ENCODE data around the gene DOCK8. TPM values are rescaled to one million over a fixed set of nuclear protein-coding genes. Genes with fewer than 3 reads are reported as not detected.
"Not testable (repeated sequence)": the region's sequence is repeated elsewhere in the genome, so short reads cannot be mapped to it uniquely, and the experiment has no call there.

DOCK8 gene
- polyA plus RNA-seq (2011; rRNA removed), result 0.68 and 0.83 TPM in 2 replicates
- polyA plus RNA-seq (2012; cell fraction: cytosol; rRNA removed), result 0.11 and 0.17 TPM in 2 replicates
- polyA plus RNA-seq (2012; cell fraction: nucleus; rRNA removed), result 0.12 and 0.18 TPM in 2 replicates
- polyA plus RNA-seq (2017; fragmentation: RNase III; extraction: RNeasy Plus Mini Kit Qiagen cat#74134 plus additional on column Dnase treatment), result 0.18 to 0.54 TPM (median 0.27 TPM) in 3 replicates
- polyA minus RNA-seq (2011; rRNA and poly(A)+ RNA removed), result 0.91 and 1.1 TPM in 2 replicates

DNA sequence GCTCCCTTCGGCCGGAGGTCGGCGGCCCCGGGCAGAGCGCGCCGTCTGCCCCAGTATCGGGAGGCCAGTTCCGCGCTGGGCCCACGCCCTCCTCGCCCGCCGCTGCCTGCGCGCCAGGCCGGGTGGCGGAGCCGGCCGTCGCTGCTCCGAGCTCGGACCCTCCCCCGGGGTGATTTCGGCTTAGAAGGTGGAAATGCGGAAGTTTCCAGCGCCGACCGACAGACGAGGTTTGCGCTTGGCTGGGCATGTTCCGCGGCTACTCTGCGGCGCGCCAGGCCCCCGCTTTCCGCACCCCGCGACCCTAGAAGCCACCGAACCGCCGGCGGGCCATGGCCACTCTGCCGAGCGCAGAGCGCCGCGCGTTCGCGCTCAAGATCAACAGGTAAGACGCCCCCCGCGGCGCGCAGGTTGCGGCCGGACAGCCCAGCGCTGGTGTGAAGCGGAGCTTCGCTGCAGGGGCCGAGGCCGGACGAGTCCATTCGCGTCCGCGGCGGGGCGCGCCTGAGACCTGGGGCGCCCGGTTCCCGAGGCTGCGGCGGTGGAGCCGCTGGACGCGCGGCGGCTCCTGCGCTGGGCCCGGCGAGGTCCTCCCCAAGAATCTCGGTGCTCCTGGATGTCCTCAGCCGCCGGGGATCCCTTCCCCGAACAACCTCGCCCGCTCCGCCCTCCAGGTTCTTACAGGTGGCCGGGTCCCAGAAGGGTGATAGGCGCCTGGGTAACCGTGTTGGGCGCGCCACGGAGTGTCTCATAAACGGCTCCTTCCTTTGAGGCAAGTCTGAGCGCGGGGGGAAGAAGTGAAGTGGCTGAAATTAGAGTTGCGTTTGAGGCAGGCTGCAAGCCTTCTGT, at the start of gene DOCK8:
Gene DOCK8, plus strand, starts transcription at position 218 of the 846 bp plus-strand sequence. Its CDS starts 112 bp downstream, at position 330.
- FAIRE-seq, result no peak
- peak within 1 kb of the TSS; percentile 80 for H3K4me2 ChIP-seq
- peak within 1 kb of the TSS; percentile 58 to 84 for H3K27ac ChIP-seq
- H3K9me3 ChIP-seq, result no peaks in the 10 kb centered on the region
- POLR2A ChIA-PET, result interaction anchor here (1.1 kb wide), 1 partner anchor 79 kb away, joined by 6 read pairs; no protein-coding TSS in a partner anchor
- H3K4me3 ChIP-seq, result peak within 1 kb of the TSS; percentile 59
- CTCF ChIA-PET, result interaction anchor here (0.7 to 1.9 kb wide), 11 partner anchors 8 to 795 kb away, joined by 3 to 9 read pairs (median 4); no protein-coding TSS in a partner anchor
- peak; percentile 95 to 98 for ATAC-seq
- H3K4me1 ChIP-seq, result no peaks in the 10 kb centered on the region
- peak; percentile 43 to 75 for DNase-seq (ENCODE audit: low read depth in 1 of 2, low spot score in 1 of 2)
- TF ChIP-seq, protein P1, sequence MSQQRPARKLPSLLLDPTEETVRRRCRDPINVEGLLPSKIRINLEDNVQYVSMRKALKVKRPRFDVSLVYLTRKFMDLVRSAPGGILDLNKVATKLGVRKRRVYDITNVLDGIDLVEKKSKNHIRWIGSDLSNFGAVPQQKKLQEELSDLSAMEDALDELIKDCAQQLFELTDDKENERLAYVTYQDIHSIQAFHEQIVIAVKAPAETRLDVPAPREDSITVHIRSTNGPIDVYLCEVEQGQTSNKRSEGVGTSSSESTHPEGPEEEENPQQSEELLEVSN (IDR thresholded peaks at IDR 0.05; ENCODE audit: borderline replicate concordance, low read depth), result peak; percentile 26; the same call in 1 of the 2 replicates
- TF ChIP-seq CEBPB (IDR thresholded peaks at IDR 0.05), result no peak
- TF ChIP-seq, protein P2, sequence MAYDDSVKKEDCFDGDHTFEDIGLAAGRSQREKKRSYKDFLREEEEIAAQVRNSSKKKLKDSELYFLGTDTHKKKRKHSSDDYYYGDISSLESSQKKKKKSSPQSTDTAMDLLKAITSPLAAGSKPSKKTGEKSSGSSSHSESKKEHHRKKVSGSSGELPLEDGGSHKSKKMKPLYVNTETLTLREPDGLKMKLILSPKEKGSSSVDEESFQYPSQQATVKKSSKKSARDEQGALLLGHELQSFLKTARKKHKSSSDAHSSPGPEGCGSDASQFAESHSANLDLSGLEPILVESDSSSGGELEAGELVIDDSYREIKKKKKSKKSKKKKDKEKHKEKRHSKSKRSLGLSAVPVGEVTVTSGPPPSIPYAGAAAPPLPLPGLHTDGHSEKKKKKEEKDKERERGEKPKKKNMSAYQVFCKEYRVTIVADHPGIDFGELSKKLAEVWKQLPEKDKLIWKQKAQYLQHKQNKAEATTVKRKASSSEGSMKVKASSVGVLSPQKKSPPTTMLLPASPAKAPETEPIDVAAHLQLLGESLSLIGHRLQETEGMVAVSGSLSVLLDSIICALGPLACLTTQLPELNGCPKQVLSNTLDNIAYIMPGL (CRISPR knock-in tag; IDR thresholded peaks at IDR 0.05; ENCODE audit: borderline replicate concordance), result no peak
- peak; percentile 39; the same call in 1 of the 2 replicates for TF ChIP-seq PHF8 (IDR thresholded peaks at IDR 0.05; ENCODE audit: borderline replicate concordance, low read depth)
- peak; percentile 55 for TF ChIP-seq SMC3 (IDR thresholded peaks at IDR 0.05)
- TF ChIP-seq ZFP36 (IDR thresholded peaks at IDR 0.05; ENCODE audit: borderline replicate concordance, partially characterized antibody), result no peak
- TF ChIP-seq, protein P3, sequence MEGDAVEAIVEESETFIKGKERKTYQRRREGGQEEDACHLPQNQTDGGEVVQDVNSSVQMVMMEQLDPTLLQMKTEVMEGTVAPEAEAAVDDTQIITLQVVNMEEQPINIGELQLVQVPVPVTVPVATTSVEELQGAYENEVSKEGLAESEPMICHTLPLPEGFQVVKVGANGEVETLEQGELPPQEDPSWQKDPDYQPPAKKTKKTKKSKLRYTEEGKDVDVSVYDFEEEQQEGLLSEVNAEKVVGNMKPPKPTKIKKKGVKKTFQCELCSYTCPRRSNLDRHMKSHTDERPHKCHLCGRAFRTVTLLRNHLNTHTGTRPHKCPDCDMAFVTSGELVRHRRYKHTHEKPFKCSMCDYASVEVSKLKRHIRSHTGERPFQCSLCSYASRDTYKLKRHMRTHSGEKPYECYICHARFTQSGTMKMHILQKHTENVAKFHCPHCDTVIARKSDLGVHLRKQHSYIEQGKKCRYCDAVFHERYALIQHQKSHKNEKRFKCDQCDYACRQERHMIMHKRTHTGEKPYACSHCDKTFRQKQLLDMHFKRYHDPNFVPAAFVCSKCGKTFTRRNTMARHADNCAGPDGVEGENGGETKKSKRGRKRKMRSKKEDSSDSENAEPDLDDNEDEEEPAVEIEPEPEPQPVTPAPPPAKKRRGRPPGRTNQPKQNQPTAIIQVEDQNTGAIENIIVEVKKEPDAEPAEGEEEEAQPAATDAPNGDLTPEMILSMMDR (IDR thresholded peaks at IDR 0.05), result peak; percentile 50
- peak in 1 of 2 experiments; percentile 47; a peak in 3 of 5 replicates for TF ChIP-seq RAD21 (conservative IDR thresholded peaks at IDR 0.05 in 1 of 2, IDR thresholded peaks at IDR 0.05 in 1 of 2)
- no peak for TF ChIP-seq ZC3H11A (IDR thresholded peaks at IDR 0.05)
- WGBS (ENCODE audit: missing lambda C conversion rate), result 4% methylated on average over 28 of the region's 103 CpGs

DNA sequence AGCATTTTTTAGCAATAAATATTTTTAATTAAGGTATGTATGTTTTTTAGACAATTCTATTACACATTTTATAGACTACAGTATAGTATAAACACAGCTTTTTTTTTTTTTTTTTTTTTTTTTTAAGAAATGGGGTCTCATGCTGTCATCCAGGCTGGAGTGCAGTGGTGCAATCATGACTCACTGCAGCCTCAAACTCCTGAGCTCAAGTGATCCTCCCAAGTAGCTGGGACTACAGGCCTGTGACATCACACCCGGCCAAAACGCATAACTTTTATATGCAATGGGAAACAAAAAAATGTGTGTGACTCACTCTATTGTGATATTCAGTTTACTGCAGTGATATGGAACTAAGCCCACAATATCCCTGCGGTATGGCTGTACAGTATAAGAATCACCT, 44.9 kb upstream of the DOCK8 start:
- DNase-seq (ENCODE audit: low read depth in 1 of 2, low spot score in 1 of 2); FAIRE-seq; H3K9me3 ChIP-seq; H3K4me3 ChIP-seq; H3K4me2 ChIP-seq; CTCF ChIA-PET; H3K4me1 ChIP-seq; ATAC-seq; H3K27ac ChIP-seq; POLR2A ChIA-PET: not testable (repeated sequence)
- WGBS (ENCODE audit: missing lambda C conversion rate), result no CpG with 5 or more reads among the region's 3 CpGs

- Histone ChIP-seq H3K4me3 (peak overlapping the region; percentile 36; the same call in 2 of the 3 replicates), H3K4me2 (peak overlapping the region; percentile 67)
- ATAC-seq; FAIRE-seq; H3K9me3 ChIP-seq; H3K4me1 ChIP-seq; H3K27ac ChIP-seq; DNase-seq (ENCODE audit: low read depth in 1 of 2, low spot score in 1 of 2); CTCF ChIA-PET; POLR2A ChIA-PET: not testable (repeated sequence)
- WGBS (ENCODE audit: missing lambda C conversion rate), result 24% methylated on average over 9 of the region's 23 CpGs
These were observed 36.4 kb upstream of the DOCK8 start for GRCh38 chr9:178140-178825.

DNA sequence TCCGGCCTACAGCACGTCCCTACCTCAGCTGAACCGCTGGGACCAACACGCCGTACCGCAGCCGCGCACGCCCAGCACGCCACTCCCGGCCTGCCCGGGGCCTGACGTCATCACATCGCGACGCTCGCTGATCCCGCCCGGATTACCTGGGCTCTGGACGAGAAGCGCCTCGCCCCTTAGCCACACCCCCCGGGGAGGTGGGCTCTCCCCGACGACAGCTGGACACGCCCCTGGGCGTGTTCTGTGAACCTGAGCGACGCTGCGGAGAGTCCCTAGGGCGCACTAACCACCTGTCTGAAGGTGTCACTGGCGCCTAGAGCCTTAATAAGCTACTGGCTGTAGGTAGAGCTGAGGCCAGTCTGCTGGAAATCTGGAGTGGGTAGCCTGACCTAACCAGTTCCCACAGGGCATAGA, 35.7 kb upstream of the DOCK8 start, which contains the start of gene ZNG1A:
Gene ZNG1A, minus strand, starts transcription at position 87 of the 414 bp plus-strand sequence. CDS start 87 bp downstream, outside the sequence.
- POLR2A ChIA-PET; DNase-seq (ENCODE audit: low read depth in 1 of 2, low spot score in 1 of 2); FAIRE-seq; CTCF ChIA-PET; H3K4me1 ChIP-seq; ATAC-seq; H3K9me3 ChIP-seq; H3K27ac ChIP-seq: not testable (repeated sequence)
- peak within 1 kb of the TSS; percentile 67 for H3K4me2 ChIP-seq
- no CpG with 5 or more reads among the region's 32 CpGs for WGBS (ENCODE audit: missing lambda C conversion rate)
- H3K4me3 ChIP-seq, result peak within 1 kb of the TSS; percentile 36; the same call in 2 of the 3 replicates

- H3K4me2 ChIP-seq; ATAC-seq; H3K4me1 ChIP-seq; H3K9me3 ChIP-seq; DNase-seq (ENCODE audit: low read depth in 1 of 2, low spot score in 1 of 2); FAIRE-seq; H3K4me3 ChIP-seq; CTCF ChIA-PET; H3K27ac ChIP-seq; POLR2A ChIA-PET: not testable (repeated sequence)
- 28% methylated on average over 1 of the region's 1 CpG for WGBS (ENCODE audit: missing lambda C conversion rate)
These were observed 15.1 kb upstream of the DOCK8 start for GRCh38 chr9:199601-200000.
